ENCODE results near the gene MPO.

The MPO gene

GRCh38 chr17:58280480-58281217 lies at the start of gene MPO:
MPO (minus strand) TSS chr17:58280935; CDS start chr17:58280758, 177 bp downstream.
- DNase-seq (ENCODE audit: low read depth) = no peak

- no peak for DNase-seq (ENCODE audit: low read depth)
Observed at GRCh38 chr17:58329810-58330537, 49.2 kb upstream of the MPO start.

- DNase-seq (ENCODE audit: low read depth) = peak; percentile 70
Observed at GRCh38 chr17:58329035-58329809, 48.5 kb upstream of the MPO start.

GRCh38 chr17:58328195-58329034 lies 47.7 kb upstream of the MPO start, which contains the start of gene TSPOAP1:
TSPOAP1 (minus strand) TSS chr17:58328795; CDS start chr17:58327920, 875 bp downstream.
- peak; percentile 76 for DNase-seq (ENCODE audit: low read depth)

- no peak for DNase-seq (ENCODE audit: low read depth)
Observed at GRCh38 chr17:58327363-58328194, 46.8 kb upstream of the MPO start.

- no peak for DNase-seq (ENCODE audit: low read depth)
Observed at GRCh38 chr17:58326609-58327362, 46.1 kb upstream of the MPO start.

- DNase-seq (ENCODE audit: low read depth) = no peak
Observed at GRCh38 chr17:58325976-58326468, 45.3 kb upstream of the MPO start.

GRCh38 chr17:58325289-58325726 lies 44.6 kb upstream of the MPO start:
- DNase-seq (ENCODE audit: low read depth) = no peak

- no peak for DNase-seq (ENCODE audit: low read depth)
Observed at GRCh38 chr17:58324409-58325288, 43.9 kb upstream of the MPO start.

GRCh38 chr17:58324056-58324408 lies 43.3 kb upstream of the MPO start:
- DNase-seq (ENCODE audit: low read depth) = no peak

- DNase-seq (ENCODE audit: low read depth) = no peak
Observed at GRCh38 chr17:58323366-58324055, 42.8 kb upstream of the MPO start.

GRCh38 chr17:58322581-58323185 lies 41.9 kb upstream of the MPO start:
- DNase-seq (ENCODE audit: low read depth) = no peak

- no peak for DNase-seq (ENCODE audit: low read depth)
Observed at GRCh38 chr17:58321571-58322525, 41.1 kb upstream of the MPO start.

GRCh38 chr17:58320570-58321323 lies 40.0 kb upstream of the MPO start:
- no peak for DNase-seq (ENCODE audit: low read depth)

- DNase-seq (ENCODE audit: low read depth) = no peak
Observed at GRCh38 chr17:58320163-58320558, 39.4 kb upstream of the MPO start.
